ENCODE results near the gene ANKRD2. TPM values are rescaled to one million over a fixed set of nuclear protein-coding genes. Genes with fewer than 3 reads are reported as not detected.

Gene ANKRD2
- total RNA-seq, 4 donors from 2014 or later: not detected

Other genes with a start within 250 kb of the ANKRD2 start
- gene FRAT2, start 238.1 kb upstream of the ANKRD2 start, total RNA-seq: 10 to 100 TPM in 1 of 4 donors, 1 to 10 TPM in 3; 4.4 to 10.2 (median 9.4) TPM
- 10 to 100 TPM in 3 of 4 donors, 1 to 10 TPM in 1; 9.5 to 14.9 (median 14.3) TPM for gene RRP12, start 171.4 kb upstream of the ANKRD2 start, total RNA-seq
- 100 to 1,000 TPM; 143 to 155 (median 148) TPM for gene PGAM1, start 146.6 kb upstream of the ANKRD2 start, total RNA-seq
- gene EXOSC1, start 126.8 kb upstream of the ANKRD2 start, total RNA-seq: 10 to 100 TPM; 20.5 to 25.8 (median 22.9) TPM
- 10 to 100 TPM; 18.1 to 22.0 (median 19.7) TPM for gene ZDHHC16, start 126.6 kb upstream of the ANKRD2 start, total RNA-seq
- gene MMS19, start 74.4 kb upstream of the ANKRD2 start, total RNA-seq: 10 to 100 TPM; 57.6 to 87.8 (median 76.8) TPM
- gene UBTD1, start 73.9 kb upstream of the ANKRD2 start, total RNA-seq: 10 to 100 TPM in 2 of 4 donors, 1 to 10 TPM in 2; 3.9 to 23.4 (median 12.4) TPM
- gene HOGA1, start 11.6 kb downstream of the ANKRD2 start, total RNA-seq: 10 to 100 TPM in 1 of 4 donors, 1 to 10 TPM in 3; 4.8 to 14.1 (median 7.2) TPM
- gene C10orf62, start 16.9 kb downstream of the ANKRD2 start, total RNA-seq: under 1 TPM in 2 of 4 donors, not detected in 2; 0.44 to 0.94 TPM
- gene MORN4, start 60.7 kb downstream of the ANKRD2 start, total RNA-seq: 1 to 10 TPM; 1.1 to 5.6 (median 3.7) TPM
- 10 to 100 TPM; 14.1 to 35.9 (median 18.5) TPM for gene PI4K2A, start 67.9 kb downstream of the ANKRD2 start, total RNA-seq
- 100 to 1,000 TPM in 1 of 4 donors, 10 to 100 TPM in 3; 29.5 to 107 (median 61.6) TPM for gene AVPI1, start 114.5 kb downstream of the ANKRD2 start, total RNA-seq
- 10 to 100 TPM; 13.0 to 21.6 (median 20.8) TPM for gene MARVELD1, start 141.0 kb downstream of the ANKRD2 start, total RNA-seq
- 10 to 100 TPM; 14.8 to 26.2 (median 21.6) TPM for gene ZFYVE27, start 164.3 kb downstream of the ANKRD2 start, total RNA-seq
- 1 to 10 TPM in 1 of 4 donors, under 1 TPM in 1, not detected in 2; 0.49 to 1.5 TPM for gene SFRP5, start 199.2 kb downstream of the ANKRD2 start, total RNA-seq

All from subcutaneous adipose tissue (tissue), 4 donors.